CD4-positive, alpha-beta T cell treated with Interleukin-17A for 1 hour (primary cell): ENCODE data around the gene ABRAXAS1.

Source experiments
- DNase-seq: peaks from one replicate; pipeline ENCODE4 v3.0.0-alpha.2; 2020

ABRAXAS1 gene

GRCh38 chr4:83449009-83449408 lies 35.9 kb downstream of the ABRAXAS1 start:
- no peak for DNase-seq

GRCh38 chr4:83440899-83441298 lies 44.0 kb downstream of the ABRAXAS1 start:
- no peak for DNase-seq

GRCh38 chr4:83440148-83440814 lies 44.6 kb downstream of the ABRAXAS1 start:
- no peak for DNase-seq

- DNase-seq: no peak
Observed at GRCh38 chr4:83438719-83439118, 46.2 kb downstream of the ABRAXAS1 start.

GRCh38 chr4:83436680-83437079 lies 48.2 kb downstream of the ABRAXAS1 start:
- no peak for DNase-seq

- no peak for DNase-seq
Observed at GRCh38 chr4:83431200-83431599, 53.7 kb downstream of the ABRAXAS1 start.

GRCh38 chr4:83418211-83418610 lies 66.7 kb downstream of the ABRAXAS1 start:
- DNase-seq: no peak

- no peak for DNase-seq
Observed at GRCh38 chr4:83417566-83417965, 67.3 kb downstream of the ABRAXAS1 start.

- DNase-seq: no peak
Observed at GRCh38 chr4:83413676-83414075, 71.2 kb downstream of the ABRAXAS1 start.
